HG03457 (cell line): ENCODE measurements around the gene OOSP2.

Experiments used
- ATAC-seq: cut with Tn5 transposase; IDR thresholded peaks from one replicate; pipeline ENCODE4 v1.9.1; 2021; ENCODE audit warnings: moderate number of reproducible peaks; ENCODE audit not compliant: unreplicated experiment

Gene OOSP2

DNA sequence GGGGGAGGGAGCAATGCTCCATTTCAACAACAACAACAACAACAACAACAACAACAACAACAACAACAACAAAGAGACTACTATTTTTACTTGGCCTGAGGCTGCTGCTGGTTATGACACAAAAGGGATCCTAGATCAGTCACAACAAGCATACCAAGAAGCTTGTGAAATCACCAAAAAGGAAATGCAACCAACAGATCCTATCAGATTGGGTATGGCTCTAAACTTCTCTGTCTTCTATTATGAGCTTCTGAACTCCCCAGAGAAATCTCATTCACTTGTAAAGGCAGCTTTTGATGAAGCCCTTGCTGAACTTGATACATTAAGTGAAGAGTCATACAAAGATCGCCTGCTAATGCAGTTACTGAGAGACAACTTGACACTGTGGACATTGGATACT lies 37.8 kb downstream of the OOSP2 start:
- ATAC-seq = no peak

- ATAC-seq = no peak
Measured at GRCh38 chr11:60078745-60079144, 38.5 kb downstream of the OOSP2 start.

DNA sequence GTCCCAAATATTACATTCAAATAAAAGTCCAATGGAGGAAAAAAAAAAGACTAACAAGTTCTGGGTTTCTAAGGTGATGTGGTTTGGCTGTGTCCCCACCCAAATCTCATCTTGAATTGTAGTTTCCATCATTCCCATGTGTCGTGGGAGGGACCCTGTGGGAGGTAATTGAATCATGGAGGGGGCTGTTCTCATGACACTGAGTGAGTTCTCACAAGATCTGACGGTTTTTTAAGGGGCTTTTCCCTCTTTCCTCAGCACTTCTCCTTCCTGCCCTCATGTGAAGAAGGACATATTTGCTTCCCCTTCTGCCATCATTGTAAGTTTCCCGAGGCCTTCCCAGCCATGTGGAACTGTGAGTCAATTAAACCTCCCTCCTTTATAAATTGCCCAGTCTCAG lies 40.3 kb downstream of the OOSP2 start:
- no peak for ATAC-seq

- no peak for ATAC-seq
Measured at GRCh38 chr11:60084631-60085273, 44.5 kb downstream of the OOSP2 start.

GRCh38 chr11:60085909-60086308 lies 45.7 kb downstream of the OOSP2 start:
- no peak for ATAC-seq

DNA sequence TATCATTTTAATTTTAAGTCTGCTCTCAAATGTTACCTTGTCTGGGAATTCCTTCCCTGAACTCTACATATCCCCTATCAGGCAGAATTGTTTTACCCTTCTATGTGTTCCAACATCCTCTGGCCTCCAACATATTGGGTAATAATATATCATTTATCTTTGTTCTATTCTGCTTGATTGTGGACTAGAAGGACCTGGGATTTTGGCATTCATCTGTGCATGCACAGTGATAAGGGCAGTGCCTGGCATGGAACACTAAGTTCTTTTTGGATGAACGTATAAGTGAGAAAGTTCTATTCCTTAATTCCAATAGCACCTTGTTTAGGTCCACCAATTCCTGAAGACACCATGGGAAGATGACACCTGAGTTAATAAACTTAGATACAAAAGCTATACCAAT lies 47.0 kb downstream of the OOSP2 start:
- no peak for ATAC-seq

DNA sequence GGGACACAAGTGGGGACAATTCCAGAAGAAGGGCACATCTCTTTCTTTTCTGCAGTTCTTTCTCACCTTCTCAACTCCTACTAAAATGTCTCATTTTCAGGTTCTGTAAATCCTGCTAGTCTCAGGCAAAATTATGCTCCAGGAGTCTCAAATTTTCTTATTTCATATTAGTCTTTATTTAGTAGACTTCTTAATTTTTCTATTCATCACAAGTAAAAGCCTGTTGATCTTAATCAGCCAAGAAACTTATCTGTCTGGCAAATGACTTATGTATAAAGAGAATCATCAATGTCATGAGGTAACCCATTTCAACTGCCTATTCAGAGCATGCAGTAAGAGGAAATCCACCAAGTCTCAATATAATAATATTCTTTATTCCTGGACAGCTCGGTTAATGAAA lies 48.2 kb downstream of the OOSP2 start, which contains the start of gene MS4A2:
Gene MS4A2 (plus strand): TSS at position 301 of the 400 bp plus-strand sequence. CDS start 102 bp downstream, outside the sequence.
- no peak for ATAC-seq

GRCh38 chr11:60095477-60096120 lies 55.4 kb downstream of the OOSP2 start:
- ATAC-seq = no peak

- ATAC-seq = no peak
Measured at GRCh38 chr11:60097189-60097588, 57.0 kb downstream of the OOSP2 start.
